Sigmoid colon (tissue), 4 donors: ENCODE data around the gene MLLT10.

Experiments
- POLR2A ChIP-seq, 2 donors: fragments of 450-650 bp; IDR thresholded peaks; one replicate each; pipeline ENCODE4 v1.6.1; 2016; ENCODE audit warnings: antibody characterized with exemption in 2 of 2, mild to moderate bottlenecking in 2 of 2, moderate library complexity in 2 of 2
- POLR2AphosphoS5 ChIP-seq, 4 donors: sonication (generic); formaldehyde crosslinking; IDR thresholded peaks; one replicate each; pipeline ENCODE4 v1.6.1; 2017; ENCODE audit warnings: antibody characterized with exemption in 4 of 4
- TF ChIP-seq, protein P1 (sequence below), 4 experiments: fragments of 450-650 bp in 3 of 4; fragments of 200-600 bp in 1 of 4; IDR thresholded peaks; one replicate each; pipeline ENCODE4 v1.5.1; 2016 to 2019; ENCODE audit warnings: antibody characterized with exemption in 4 of 4, mild to moderate bottlenecking in 3 of 4, moderate library complexity in 2 of 4

GRCh38 chr10:21501091-21501490 lies 32.9 kb upstream of the MLLT10 start:
- TF ChIP-seq, protein P1, sequence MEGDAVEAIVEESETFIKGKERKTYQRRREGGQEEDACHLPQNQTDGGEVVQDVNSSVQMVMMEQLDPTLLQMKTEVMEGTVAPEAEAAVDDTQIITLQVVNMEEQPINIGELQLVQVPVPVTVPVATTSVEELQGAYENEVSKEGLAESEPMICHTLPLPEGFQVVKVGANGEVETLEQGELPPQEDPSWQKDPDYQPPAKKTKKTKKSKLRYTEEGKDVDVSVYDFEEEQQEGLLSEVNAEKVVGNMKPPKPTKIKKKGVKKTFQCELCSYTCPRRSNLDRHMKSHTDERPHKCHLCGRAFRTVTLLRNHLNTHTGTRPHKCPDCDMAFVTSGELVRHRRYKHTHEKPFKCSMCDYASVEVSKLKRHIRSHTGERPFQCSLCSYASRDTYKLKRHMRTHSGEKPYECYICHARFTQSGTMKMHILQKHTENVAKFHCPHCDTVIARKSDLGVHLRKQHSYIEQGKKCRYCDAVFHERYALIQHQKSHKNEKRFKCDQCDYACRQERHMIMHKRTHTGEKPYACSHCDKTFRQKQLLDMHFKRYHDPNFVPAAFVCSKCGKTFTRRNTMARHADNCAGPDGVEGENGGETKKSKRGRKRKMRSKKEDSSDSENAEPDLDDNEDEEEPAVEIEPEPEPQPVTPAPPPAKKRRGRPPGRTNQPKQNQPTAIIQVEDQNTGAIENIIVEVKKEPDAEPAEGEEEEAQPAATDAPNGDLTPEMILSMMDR (IDR thresholded peaks at IDR 0.05): no peak
- TF ChIP-seq POLR2A (IDR thresholded peaks at IDR 0.05) (no peak), POLR2AphosphoS5 (IDR thresholded peaks at IDR 0.05) (no peak)
